OCI-LY3 (cell line): ENCODE data around the gene FBN2.

Experiments
- H2AFZ ChIP-seq: fragments of 200-600, 300-600 bp; shearing (Covaris generic); 2 replicates; pipeline ENCODE4 v1.6.0; 2014; ENCODE audit warnings: antibody characterized with exemption, low read depth, low read length
- H3K27ac ChIP-seq: fragments of 200-600, 300-600 bp; sonication (generic); 2 replicates; pipeline ENCODE4 v1.5.1; 2014; ENCODE audit warnings: mild to moderate bottlenecking, low read length, moderate library complexity, mixed read lengths
- H3K27me3 ChIP-seq: fragments of 200-600, 300-600 bp; sonication (generic); 2 replicates; pipeline ENCODE4 v1.6.1; 2014; ENCODE audit warnings: low read depth, low read length, mixed read lengths
- H3K36me3 ChIP-seq: fragments of 200-600, 300-600 bp; sonication (generic); replicated peaks from 2 replicates; pipeline ENCODE3; 2014; ENCODE audit warnings: low read depth, low read length, mixed read lengths
- H3K4me1 ChIP-seq: fragments of 300-600, 200-600 bp; sonication (generic); 2 replicates; pipeline ENCODE4 v1.6.1; 2014; ENCODE audit warnings: low read length, mixed read lengths
- H3K4me2 ChIP-seq: fragments of 200-600, 300-600 bp; sonication (generic); 2 replicates; pipeline ENCODE4 v1.6.1; 2014; ENCODE audit warnings: low read length, mixed read lengths
- H3K4me3 ChIP-seq: fragments of 300-600, 200-600 bp; sonication (generic); 2 replicates; pipeline ENCODE4 v1.5.1; 2014; ENCODE audit warnings: antibody characterized with exemption, mild to moderate bottlenecking, low read length, moderate library complexity
- H3K79me2 ChIP-seq: fragments of 300-600, 200-600 bp; shearing (Covaris generic); 2 replicates; pipeline ENCODE4 v1.6.1; 2014; ENCODE audit warnings: mild to moderate bottlenecking, low read length, mixed read lengths
- H3K9ac ChIP-seq: fragments of 300-600, 200-600 bp; shearing (Covaris generic); 2 replicates; pipeline ENCODE4 v1.6.0; 2014; ENCODE audit warnings: mild to moderate bottlenecking, low read length, moderate library complexity
- H3K9me3 ChIP-seq: fragments of 200-600, 300-600 bp; shearing (Covaris generic); 2 replicates; pipeline ENCODE4 v1.6.1; 2014; ENCODE audit warnings: low read length, mixed read lengths; ENCODE audit not compliant: insufficient read depth
- H4K20me1 ChIP-seq: fragments of 200-600, 300-600 bp; sonication (generic); 2 replicates; pipeline ENCODE4 v1.6.1; 2016; ENCODE audit warnings: low read length, mixed read lengths; ENCODE audit not compliant: insufficient read depth
- EZH2phosphoT487 ChIP-seq: fragments of 200-600 bp; shearing (Covaris generic); IDR thresholded peaks from 2 replicates; pipeline ENCODE4 v1.6.1; 2018; ENCODE audit warnings: antibody characterized with exemption, mixed run types, low read depth
- TF ChIP-seq, protein P1 (sequence below): fragments of 200-600, 300-600 bp; sonication (generic); IDR thresholded peaks from 2 replicates; pipeline ENCODE4 v1.5.1; 2014; ENCODE audit warnings: antibody characterized with exemption, low read length, low read depth

FBN2 gene

DNA sequence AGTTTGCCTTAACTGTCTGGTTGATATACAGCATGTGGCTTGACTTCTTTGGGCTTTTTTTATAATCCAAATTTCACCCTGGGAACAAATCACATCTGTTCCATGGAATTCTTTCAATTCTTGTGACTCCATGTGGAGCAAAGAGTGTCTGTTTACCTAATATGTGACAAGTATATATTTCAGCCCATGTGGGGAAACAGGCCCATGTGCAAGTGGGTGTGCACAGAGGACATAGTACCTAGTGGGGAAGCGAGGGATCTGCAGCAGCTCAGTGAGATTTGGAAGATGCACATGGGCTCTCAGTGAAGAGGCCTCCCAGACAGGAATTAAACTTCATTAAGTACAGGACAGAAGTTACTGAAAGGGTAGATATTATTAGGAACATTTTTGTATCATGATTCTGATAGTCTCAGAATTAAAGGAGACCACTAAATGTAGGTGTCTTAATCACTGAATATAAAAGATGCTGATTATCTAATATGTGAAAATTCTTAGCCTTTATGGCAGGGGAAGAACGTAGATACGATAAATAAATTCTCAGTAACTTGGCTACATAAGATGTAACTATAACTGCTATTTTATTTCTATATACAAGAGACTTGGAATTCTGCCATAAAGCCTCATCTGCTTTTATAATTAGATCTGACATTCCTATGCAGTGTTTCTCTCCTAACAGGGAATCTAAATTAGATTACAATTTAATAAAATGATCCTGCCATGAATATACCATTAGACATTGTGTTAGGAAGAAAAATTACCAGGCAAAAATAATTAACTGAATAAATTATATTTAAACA, 273.3 kb downstream of the FBN2 start:
- Histone ChIP-seq H3K27ac (no peak overlapping the region), H3K4me1 (no peaks in the 10 kb centered on the region), H4K20me1 (no peaks in the 10 kb centered on the region), H3K9me3 (no peaks in the 10 kb centered on the region), H3K4me2 (no peak overlapping the region), H2AFZ (no peak overlapping the region), H3K4me3 (no peak overlapping the region), H3K9ac (no peak overlapping the region), H3K27me3 (no peaks in the 10 kb centered on the region), H3K79me2 (no peaks in the 10 kb centered on the region), H3K36me3 (no peaks in the 10 kb centered on the region)
- TF ChIP-seq, protein P1, sequence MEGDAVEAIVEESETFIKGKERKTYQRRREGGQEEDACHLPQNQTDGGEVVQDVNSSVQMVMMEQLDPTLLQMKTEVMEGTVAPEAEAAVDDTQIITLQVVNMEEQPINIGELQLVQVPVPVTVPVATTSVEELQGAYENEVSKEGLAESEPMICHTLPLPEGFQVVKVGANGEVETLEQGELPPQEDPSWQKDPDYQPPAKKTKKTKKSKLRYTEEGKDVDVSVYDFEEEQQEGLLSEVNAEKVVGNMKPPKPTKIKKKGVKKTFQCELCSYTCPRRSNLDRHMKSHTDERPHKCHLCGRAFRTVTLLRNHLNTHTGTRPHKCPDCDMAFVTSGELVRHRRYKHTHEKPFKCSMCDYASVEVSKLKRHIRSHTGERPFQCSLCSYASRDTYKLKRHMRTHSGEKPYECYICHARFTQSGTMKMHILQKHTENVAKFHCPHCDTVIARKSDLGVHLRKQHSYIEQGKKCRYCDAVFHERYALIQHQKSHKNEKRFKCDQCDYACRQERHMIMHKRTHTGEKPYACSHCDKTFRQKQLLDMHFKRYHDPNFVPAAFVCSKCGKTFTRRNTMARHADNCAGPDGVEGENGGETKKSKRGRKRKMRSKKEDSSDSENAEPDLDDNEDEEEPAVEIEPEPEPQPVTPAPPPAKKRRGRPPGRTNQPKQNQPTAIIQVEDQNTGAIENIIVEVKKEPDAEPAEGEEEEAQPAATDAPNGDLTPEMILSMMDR, result no peak
- TF ChIP-seq EZH2phosphoT487, result no peak

GRCh38 chr5:128263357-128263756, 274.7 kb downstream of the FBN2 start:
- Histone ChIP-seq H3K4me1 (no peaks in the 10 kb centered on the region), H3K79me2 (no peaks in the 10 kb centered on the region), H2AFZ (no peak overlapping the region), H3K4me2 (no peak overlapping the region), H4K20me1 (no peaks in the 10 kb centered on the region), H3K4me3 (no peak overlapping the region), H3K27ac (no peak overlapping the region), H3K27me3 (no peaks in the 10 kb centered on the region), H3K9ac (no peak overlapping the region), H3K9me3 (no peaks in the 10 kb centered on the region), H3K36me3 (no peaks in the 10 kb centered on the region)
- TF ChIP-seq, protein P1, result no peak
- TF ChIP-seq EZH2phosphoT487, result no peak

DNA sequence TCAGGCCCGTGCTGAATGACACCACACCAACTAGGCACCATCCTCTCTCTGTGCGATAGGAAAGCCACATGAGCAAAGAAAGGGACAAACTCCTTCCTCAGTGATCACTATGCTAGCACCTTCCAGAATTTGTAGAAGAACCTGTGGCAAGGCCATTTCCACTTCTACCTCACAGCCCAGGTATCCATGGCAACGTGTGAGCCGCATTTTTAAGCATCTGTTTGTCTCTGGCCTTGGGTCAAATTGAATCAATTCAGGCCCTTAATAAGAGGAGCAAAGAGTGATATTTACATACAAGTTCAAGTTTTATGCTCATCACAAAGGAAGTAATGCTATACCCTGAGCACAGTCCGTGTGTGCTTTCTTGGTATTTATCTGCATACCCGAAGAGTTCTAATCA, 275.1 kb downstream of the FBN2 start:
- Histone ChIP-seq H2AFZ (no peak overlapping the region), H4K20me1 (no peaks in the 10 kb centered on the region), H3K27me3 (no peaks in the 10 kb centered on the region), H3K4me2 (no peak overlapping the region), H3K9me3 (no peaks in the 10 kb centered on the region), H3K9ac (no peak overlapping the region), H3K27ac (no peak overlapping the region), H3K4me3 (no peak overlapping the region), H3K79me2 (no peaks in the 10 kb centered on the region), H3K4me1 (no peaks in the 10 kb centered on the region), H3K36me3 (no peaks in the 10 kb centered on the region)
- no peak for TF ChIP-seq EZH2phosphoT487
- TF ChIP-seq, protein P1, result no peak

DNA sequence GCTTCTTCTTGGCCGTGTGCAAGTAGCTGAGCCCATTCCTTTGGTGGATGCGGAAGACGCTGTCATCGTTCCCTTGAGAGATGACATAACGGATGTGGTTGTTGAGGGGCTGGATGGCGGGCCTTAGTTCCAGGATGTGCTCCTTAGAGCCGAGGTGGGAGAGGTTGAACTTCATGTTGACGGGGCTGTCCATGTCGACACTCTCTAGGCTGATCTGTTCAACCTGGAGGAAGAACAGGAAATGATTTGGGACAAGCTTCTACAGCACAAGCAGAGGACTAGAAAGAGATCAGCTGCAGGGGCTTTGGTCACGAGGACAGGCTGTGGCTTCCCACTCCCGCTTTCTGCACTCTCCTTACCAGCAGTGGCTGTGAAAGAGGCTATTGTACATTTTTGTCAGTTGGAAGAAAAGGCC, 278.4 kb downstream of the FBN2 start:
- H3K4me3 ChIP-seq, result no peak overlapping the region
- TF ChIP-seq, protein P1, result no peak
- TF ChIP-seq EZH2phosphoT487, result no peak
- H3K27ac ChIP-seq, result no peak overlapping the region
- no peak overlapping the region for H2AFZ ChIP-seq
- H3K79me2 ChIP-seq, result no peaks in the 10 kb centered on the region
- no peaks in the 10 kb centered on the region for H3K36me3 ChIP-seq
- no peak overlapping the region for H3K4me2 ChIP-seq
- H3K9ac ChIP-seq, result no peak overlapping the region
- no peaks in the 10 kb centered on the region for H3K27me3 ChIP-seq
- no peaks in the 10 kb centered on the region for H4K20me1 ChIP-seq
- no peaks in the 10 kb centered on the region for H3K9me3 ChIP-seq
- peaks cover 7% of the 10 kb centered on the region for H3K4me1 ChIP-seq
